GM23248 (cell line): Measurements from ENCODE around the gene KRTAP20-2.

ENCODE experiments used
- EZH2 ChIP-seq: fragments of 200-600 bp; sonication (generic); IDR thresholded peaks from 2 replicates; pipeline ENCODE4 v1.6.1; 2018; ENCODE audit warnings: antibody characterized with exemption, mild to moderate bottlenecking; ENCODE audit not compliant: insufficient read depth, poor library complexity, severe bottlenecking
- EZH2phosphoT487 ChIP-seq: fragments of 200-600 bp; sonication (generic); IDR thresholded peaks from 2 replicates; pipeline ENCODE4 v1.6.1; 2018; ENCODE audit warnings: antibody characterized with exemption, moderate library complexity, mild to moderate bottlenecking, low read depth; ENCODE audit not compliant: insufficient read depth

GRCh38 chr21:30684506-30684905, 49.5 kb downstream of the KRTAP20-2 start:
- TF ChIP-seq EZH2, result no peak
- no peak for TF ChIP-seq EZH2phosphoT487
